DND-41 (cell line): ENCODE measurements around the gene SPTLC2.

ENCODE experiments used
- ATAC-seq: fragments of 200-7000 bp; cut with Tn5 transposase; 3 replicates; pipeline ENCODE4 v1.9.1; 2021; ENCODE audit warnings: low read depth; ENCODE audit not compliant: insufficient read depth
- DNase-seq: peaks from one replicate; pipeline ENCODE4 v3.0.0-alpha.2; 2020
- H2AFZ ChIP-seq: 2 replicates; pipeline ENCODE4 v1.6.0; 2012; ENCODE audit warnings: low read depth, low read length
- H3K27ac ChIP-seq: 2 replicates; pipeline ENCODE4 v1.5.1; 2012; ENCODE audit warnings: low read length, inconsistent platforms
- H3K27me3 ChIP-seq: fragments of 200-600 bp; sonication (generic); 2 replicates; pipeline ENCODE4 v1.6.0; 2012; ENCODE audit warnings: low read length, mild to moderate bottlenecking, inconsistent platforms; ENCODE audit not compliant: insufficient read depth, poor library complexity
- H3K36me3 ChIP-seq: 2 replicates; pipeline ENCODE4 v1.5.1; 2012; ENCODE audit warnings: low read length, inconsistent platforms; ENCODE audit not compliant: insufficient read depth
- H3K4me1 ChIP-seq: 2 replicates; pipeline ENCODE4 v1.5.1; 2012; ENCODE audit warnings: mild to moderate bottlenecking, low read length; ENCODE audit not compliant: insufficient read depth
- H3K4me2 ChIP-seq: 2 replicates; pipeline ENCODE4 v1.6.0; 2012; ENCODE audit warnings: mild to moderate bottlenecking, moderate library complexity, low read length, inconsistent platforms; ENCODE audit not compliant: insufficient read depth
- H3K4me3 ChIP-seq, 2 experiments: fragments of 200-600 bp in 1 of 2; shearing (Covaris generic) in 1 of 2; 2 replicates each; pipeline ENCODE4 v1.5.1; 2012 to 2016; ENCODE audit warnings: inconsistent platforms in 2 of 2, low read length in 2 of 2, mild to moderate bottlenecking in 2 of 2, low read depth in 1 of 2, moderate library complexity in 1 of 2
- H3K79me2 ChIP-seq: 2 replicates; pipeline ENCODE4 v1.6.0; 2012; ENCODE audit warnings: low read length, inconsistent platforms; ENCODE audit not compliant: insufficient read depth
- H3K9ac ChIP-seq: 2 replicates; pipeline ENCODE4 v1.6.0; 2012; ENCODE audit warnings: low read depth, mild to moderate bottlenecking, inconsistent platforms, low read length, moderate library complexity
- H3K9me3 ChIP-seq: 2 replicates; pipeline ENCODE4 v1.5.1; 2012; ENCODE audit warnings: low read length, moderate library complexity, mild to moderate bottlenecking, inconsistent platforms; ENCODE audit not compliant: insufficient read depth, severe bottlenecking
- H4K20me1 ChIP-seq: 2 replicates; pipeline ENCODE4 v1.6.0; 2012; ENCODE audit warnings: low read length; ENCODE audit not compliant: insufficient read depth
- EZH2 ChIP-seq: IDR thresholded peaks from 3 replicates; pipeline ENCODE4 v1.6.1; 2012; ENCODE audit warnings: borderline replicate concordance, low read depth, mild to moderate bottlenecking, moderate library complexity, low read length, inconsistent platforms; ENCODE audit not compliant: severe bottlenecking
- TF ChIP-seq, protein P1 (sequence below): IDR thresholded peaks from 2 replicates; pipeline ENCODE4 v1.5.1; 2012; ENCODE audit warnings: borderline replicate concordance, low read length, moderate library complexity, mild to moderate bottlenecking; ENCODE audit not compliant: poor library complexity, severe bottlenecking; ENCODE audit errors: extremely low read depth

SPTLC2 gene

GRCh38 chr14:77630111-77630510, 13.7 kb upstream of the SPTLC2 start:
- Histone ChIP-seq H3K4me1 (no peaks in the 10 kb centered on the region), H3K79me2 (no peaks in the 10 kb centered on the region), H3K36me3 (no peaks in the 10 kb centered on the region), H3K9me3 (peaks cover 20% of the 10 kb centered on the region), H3K4me3 (no peak overlapping the region), H2AFZ (no peak overlapping the region), H3K27me3 (no peaks in the 10 kb centered on the region), H4K20me1 (no peaks in the 10 kb centered on the region), H3K4me2 (no peak overlapping the region), H3K9ac (no peak overlapping the region), H3K27ac (no peak overlapping the region)
- TF ChIP-seq, protein P1, sequence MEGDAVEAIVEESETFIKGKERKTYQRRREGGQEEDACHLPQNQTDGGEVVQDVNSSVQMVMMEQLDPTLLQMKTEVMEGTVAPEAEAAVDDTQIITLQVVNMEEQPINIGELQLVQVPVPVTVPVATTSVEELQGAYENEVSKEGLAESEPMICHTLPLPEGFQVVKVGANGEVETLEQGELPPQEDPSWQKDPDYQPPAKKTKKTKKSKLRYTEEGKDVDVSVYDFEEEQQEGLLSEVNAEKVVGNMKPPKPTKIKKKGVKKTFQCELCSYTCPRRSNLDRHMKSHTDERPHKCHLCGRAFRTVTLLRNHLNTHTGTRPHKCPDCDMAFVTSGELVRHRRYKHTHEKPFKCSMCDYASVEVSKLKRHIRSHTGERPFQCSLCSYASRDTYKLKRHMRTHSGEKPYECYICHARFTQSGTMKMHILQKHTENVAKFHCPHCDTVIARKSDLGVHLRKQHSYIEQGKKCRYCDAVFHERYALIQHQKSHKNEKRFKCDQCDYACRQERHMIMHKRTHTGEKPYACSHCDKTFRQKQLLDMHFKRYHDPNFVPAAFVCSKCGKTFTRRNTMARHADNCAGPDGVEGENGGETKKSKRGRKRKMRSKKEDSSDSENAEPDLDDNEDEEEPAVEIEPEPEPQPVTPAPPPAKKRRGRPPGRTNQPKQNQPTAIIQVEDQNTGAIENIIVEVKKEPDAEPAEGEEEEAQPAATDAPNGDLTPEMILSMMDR = no peak
- no peak for TF ChIP-seq EZH2
- ATAC-seq (no peak), DNase-seq (no peak)

DNA sequence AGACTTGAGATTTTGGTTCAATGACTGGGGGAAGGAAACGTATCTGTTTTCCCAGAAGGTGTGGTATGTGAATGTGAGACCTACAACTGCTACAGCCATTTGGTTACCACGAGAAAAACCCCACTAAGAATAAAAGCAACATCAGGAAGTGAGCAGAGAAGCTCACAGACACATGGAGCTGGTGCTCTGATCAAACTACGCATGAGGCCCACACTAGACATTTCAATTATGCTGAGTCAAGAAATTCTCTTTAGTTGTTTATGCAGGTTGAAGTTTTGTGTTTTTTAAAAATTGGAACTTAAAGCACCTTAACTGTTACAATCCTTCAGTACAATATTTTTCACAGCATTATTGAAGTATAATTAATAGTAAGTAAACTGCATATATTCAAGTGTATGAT, 8.9 kb upstream of the SPTLC2 start:
- TF ChIP-seq, protein P1 = no peak
- no peak for TF ChIP-seq EZH2
- H4K20me1 ChIP-seq = no peaks in the 10 kb centered on the region
- ATAC-seq (no peak), DNase-seq (no peak)
- H3K4me2 ChIP-seq = no peak overlapping the region
- H3K36me3 ChIP-seq = no peaks in the 10 kb centered on the region
- H3K27ac ChIP-seq = no peak overlapping the region
- H3K79me2 ChIP-seq = no peaks in the 10 kb centered on the region
- H3K27me3 ChIP-seq = no peaks in the 10 kb centered on the region
- H2AFZ ChIP-seq = no peak overlapping the region
- H3K4me1 ChIP-seq = no peaks in the 10 kb centered on the region
- no peak overlapping the region for H3K9ac ChIP-seq
- peaks cover 3% of the 10 kb centered on the region for H3K9me3 ChIP-seq
- no peak overlapping the region for H3K4me3 ChIP-seq

DNA sequence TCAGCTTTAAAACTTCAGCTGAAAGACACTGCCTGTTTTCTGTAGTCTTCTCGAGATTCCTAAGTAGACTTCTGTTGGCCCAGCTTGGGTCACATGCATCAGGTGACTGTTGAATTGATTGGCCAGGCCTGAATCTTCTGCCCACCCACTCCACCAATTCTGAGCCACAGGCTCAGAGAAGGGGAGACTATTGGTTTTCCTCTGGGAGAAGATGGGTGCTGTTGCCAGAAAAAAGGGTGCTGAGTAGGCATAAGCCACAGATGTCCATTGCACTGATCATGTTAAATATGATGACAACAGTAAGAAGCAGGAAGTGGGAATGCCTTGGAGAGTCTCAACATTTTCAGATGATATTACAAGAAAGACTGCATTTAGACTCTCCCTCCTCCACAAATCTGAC, 6.8 kb upstream of the SPTLC2 start:
- no peak overlapping the region for H3K4me2 ChIP-seq
- no peaks in the 10 kb centered on the region for H3K27me3 ChIP-seq
- H3K27ac ChIP-seq = no peak overlapping the region
- ATAC-seq (no peak), DNase-seq (no peak)
- H3K9me3 ChIP-seq = no peaks in the 10 kb centered on the region
- no peak overlapping the region for H2AFZ ChIP-seq
- H3K4me1 ChIP-seq = no peaks in the 10 kb centered on the region
- H4K20me1 ChIP-seq = no peaks in the 10 kb centered on the region
- no peak overlapping the region for H3K4me3 ChIP-seq
- no peak for TF ChIP-seq EZH2
- TF ChIP-seq, protein P1 = no peak
- no peaks in the 10 kb centered on the region for H3K79me2 ChIP-seq
- H3K36me3 ChIP-seq = no peaks in the 10 kb centered on the region
- H3K9ac ChIP-seq = no peak overlapping the region
